OCI-LY7 (cell line): ENCODE data around the gene SHQ1. TPM values are rescaled to one million over a fixed set of nuclear protein-coding genes. Genes with fewer than 3 reads are reported as not detected.

Experiments used
- BruUV-seq: library from RNA; stranded (reverse); fragments of 400-500 nt; replicated peaks from 2 replicates; lab custom pipeline; 2021; lab: Mats Ljungman, UMichigan
- CTCF ChIA-PET: fragments of 300-600 bp; sonication (Branson Sonifier 250); formaldehyde crosslinking; loops from one replicate; lab custom pipeline; 2022; ENCODE audit warnings: antibody characterized with exemption; ENCODE audit not compliant: unreplicated experiment; lab: Charles Lee
- POLR2A ChIA-PET: fragments of 300-600 bp; sonication (Branson Sonifier 250); formaldehyde crosslinking; loops from one replicate; lab custom pipeline; 2022; ENCODE audit warnings: antibody characterized with exemption; lab: Charles Lee
- DNase-seq: peaks from one replicate; pipeline ENCODE4 v3.0.0-alpha.2; 2015; ENCODE audit warnings: low spot score
- H2AFZ ChIP-seq: fragments of 200-600 bp; sonication (generic), shearing (Covaris generic); 2 replicates; pipeline ENCODE4 v1.6.1; 2014; ENCODE audit warnings: mild to moderate bottlenecking, antibody characterized with exemption, low read length, moderate library complexity
- H3K27ac ChIP-seq: fragments of 200-600 bp; sonication (generic); 2 replicates; pipeline ENCODE4 v1.5.1; 2014; ENCODE audit warnings: mixed run types, low read depth, mild to moderate bottlenecking, moderate library complexity, low read length, inconsistent platforms; ENCODE audit not compliant: poor library complexity, severe bottlenecking
- H3K36me3 ChIP-seq: fragments of 200-600 bp; sonication (generic); 2 replicates; pipeline ENCODE4 v1.6.1; 2014; ENCODE audit warnings: mild to moderate bottlenecking, antibody characterized with exemption, low read length, moderate library complexity, mixed read lengths; ENCODE audit not compliant: insufficient read depth
- H3K4me1 ChIP-seq: fragments of 200-600 bp; sonication (generic); 2 replicates; pipeline ENCODE4 v1.5.1; 2014; ENCODE audit warnings: mild to moderate bottlenecking, low read length; ENCODE audit not compliant: insufficient read depth, poor library complexity, severe bottlenecking
- H3K4me2 ChIP-seq: fragments of 200-600 bp; sonication (generic); 2 replicates; pipeline ENCODE4 v1.6.1; 2014; ENCODE audit warnings: mild to moderate bottlenecking, low read length
- H3K4me3 ChIP-seq: fragments of 200-600 bp; sonication (generic); 2 replicates; pipeline ENCODE4 v1.5.1; 2014; ENCODE audit warnings: mild to moderate bottlenecking, low read depth, low read length; ENCODE audit not compliant: poor library complexity, severe bottlenecking
- H3K79me2 ChIP-seq: fragments of 200-600 bp; sonication (generic); 2 replicates; pipeline ENCODE4 v1.6.1; 2016; ENCODE audit warnings: low read depth, mild to moderate bottlenecking, low read length, moderate library complexity, mixed read lengths; ENCODE audit not compliant: insufficient read depth
- H3K9me2 ChIP-seq: fragments of 200-600 bp; sonication (generic); 2 replicates; pipeline ENCODE4 v1.6.1; 2016; ENCODE audit warnings: mild to moderate bottlenecking, low read length, mixed read lengths; ENCODE audit not compliant: insufficient read depth
- H3K9me3 ChIP-seq: fragments of 200-600 bp; sonication (generic); 2 replicates; pipeline ENCODE4 v1.6.1; 2014; ENCODE audit warnings: mild to moderate bottlenecking, mixed run types, low read length, mixed read lengths
- H4K20me1 ChIP-seq: fragments of 200-600 bp; sonication (generic); 2 replicates; pipeline ENCODE4 v1.6.1; 2014; ENCODE audit warnings: mild to moderate bottlenecking, antibody characterized with exemption, low read length, moderate library complexity, mixed read lengths; ENCODE audit not compliant: insufficient read depth
- EZH2phosphoT487 ChIP-seq: fragments of 200-600 bp; sonication (generic); IDR thresholded peaks from 2 replicates; pipeline ENCODE4 v1.6.1; 2018; ENCODE audit warnings: low read depth, borderline replicate concordance, mild to moderate bottlenecking, mixed run types, antibody characterized with exemption, low read length, moderate library complexity, mixed read lengths
- intact Hi-C: fragments of 100-400 bp; cut with micrococcal nuclease; formaldehyde crosslinking; loops from one replicate; pipeline ENCODE4 v1.10.0; 2022; ENCODE audit not compliant: unreplicated experiment
- total RNA-seq, 2 experiments: library from RNA; depleted of rRNA in 1 of 2; stranded (reverse); fragments of >200 nt in 1 of 2; shearing (Covaris generic) in 1 of 2; gene quantifications; 2 replicates each; pipeline ENCODE4 v1.2.3, GENCODE V29; 2014 to 2022
- TF ChIP-seq, protein P1 (sequence below): fragments of 200-600 bp; sonication (generic); conservative IDR thresholded peaks from 2 replicates; pipeline ENCODE4 v1.5.1; 2014; ENCODE audit warnings: mild to moderate bottlenecking, antibody characterized with exemption, low read length, moderate library complexity, mixed read lengths

The SHQ1 gene
- total RNA-seq, 2 experiments from 2014 or later, result 19.7 to 34.9 TPM

- ChIA-PET POLR2A (interaction anchor here (0.6 to 1.1 kb wide), 3 partner anchors 11 to 234 kb away, joined by 3 read pairs; no protein-coding TSS in a partner anchor), CTCF (interaction anchor here (0.6 kb wide), 1 partner anchor 771 kb away, joined by 3 read pairs; no protein-coding TSS in a partner anchor)
- TF ChIP-seq, protein P1, sequence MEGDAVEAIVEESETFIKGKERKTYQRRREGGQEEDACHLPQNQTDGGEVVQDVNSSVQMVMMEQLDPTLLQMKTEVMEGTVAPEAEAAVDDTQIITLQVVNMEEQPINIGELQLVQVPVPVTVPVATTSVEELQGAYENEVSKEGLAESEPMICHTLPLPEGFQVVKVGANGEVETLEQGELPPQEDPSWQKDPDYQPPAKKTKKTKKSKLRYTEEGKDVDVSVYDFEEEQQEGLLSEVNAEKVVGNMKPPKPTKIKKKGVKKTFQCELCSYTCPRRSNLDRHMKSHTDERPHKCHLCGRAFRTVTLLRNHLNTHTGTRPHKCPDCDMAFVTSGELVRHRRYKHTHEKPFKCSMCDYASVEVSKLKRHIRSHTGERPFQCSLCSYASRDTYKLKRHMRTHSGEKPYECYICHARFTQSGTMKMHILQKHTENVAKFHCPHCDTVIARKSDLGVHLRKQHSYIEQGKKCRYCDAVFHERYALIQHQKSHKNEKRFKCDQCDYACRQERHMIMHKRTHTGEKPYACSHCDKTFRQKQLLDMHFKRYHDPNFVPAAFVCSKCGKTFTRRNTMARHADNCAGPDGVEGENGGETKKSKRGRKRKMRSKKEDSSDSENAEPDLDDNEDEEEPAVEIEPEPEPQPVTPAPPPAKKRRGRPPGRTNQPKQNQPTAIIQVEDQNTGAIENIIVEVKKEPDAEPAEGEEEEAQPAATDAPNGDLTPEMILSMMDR, result no peak
- TF ChIP-seq EZH2phosphoT487, result no peak
- Histone ChIP-seq H3K36me3 (no peaks in the 10 kb centered on the region; the same call in 1 of the 2 replicates), H3K4me1 (peaks cover 18% of the 10 kb centered on the region), H3K9me3 (no peaks in the 10 kb centered on the region), H2AFZ (no peak overlapping the region), H3K9me2 (no peaks in the 10 kb centered on the region), H3K27ac (no peak overlapping the region), H4K20me1 (no peaks in the 10 kb centered on the region), H3K4me3 (no peak overlapping the region), H3K4me2 (no peak overlapping the region), H3K79me2 (no peaks in the 10 kb centered on the region)
- intact Hi-C loops, result no loop called here
- no peak for DNase-seq
- no TSS peak for BruUV-seq
Observed at GRCh38 chr3:72744330-72744729, 103.9 kb downstream of the SHQ1 start.

GRCh38 chr3:72739531-72740466, 108.4 kb downstream of the SHQ1 start:
- no peak overlapping the region for H3K4me2 ChIP-seq
- H3K27ac ChIP-seq, result no peak overlapping the region
- intact Hi-C loops, result no loop called here
- H4K20me1 ChIP-seq, result no peaks in the 10 kb centered on the region
- no peaks in the 10 kb centered on the region for H3K79me2 ChIP-seq
- no peak overlapping the region; the same call in 1 of the 2 replicates for H2AFZ ChIP-seq
- POLR2A ChIA-PET, result interaction anchor here (0.6 kb wide), 3 partner anchors 9 to 20 kb away, joined by 3 read pairs; no protein-coding TSS in a partner anchor
- H3K9me2 ChIP-seq, result no peaks in the 10 kb centered on the region
- H3K9me3 ChIP-seq, result 0 out of 2 replicates have a peak, but pooled peaks cover 1% of the 10 kb centered on the region
- no peak overlapping the region for H3K4me3 ChIP-seq
- no TSS peak for BruUV-seq
- CTCF ChIA-PET, result no interaction called here
- DNase-seq, result no peak
- TF ChIP-seq, protein P1, result no peak
- TF ChIP-seq EZH2phosphoT487, result no peak
- H3K36me3 ChIP-seq, result no peaks in the 10 kb centered on the region
- H3K4me1 ChIP-seq, result peaks cover 20% of the 10 kb centered on the region
